Colonic mucosa (tissue), 4 donors: ENCODE results near the gene MUC12. TPM values are rescaled to one million over a fixed set of nuclear protein-coding genes. Genes with fewer than 3 reads are reported as not detected.

ENCODE experiments used
- DNase-seq: peaks from one replicate; pipeline ENCODE4 v3.0.0-alpha.2; 2020
- H3K27ac ChIP-seq: fragments of 200-600 bp; one replicate; pipeline ENCODE4 v1.8.0; 2021
- H3K27me3 ChIP-seq: fragments of 200-600 bp; one replicate; pipeline ENCODE4 v1.8.0; 2021
- H3K36me3 ChIP-seq: fragments of 200-600 bp; one replicate; pipeline ENCODE4 v1.8.0; 2021
- H3K4me1 ChIP-seq: fragments of 200-600 bp; one replicate; pipeline ENCODE4 v1.8.0; 2021; ENCODE audit warnings: mild to moderate bottlenecking
- H3K4me3 ChIP-seq: fragments of 200-600 bp; one replicate; pipeline ENCODE4 v1.8.0; 2021
- H3K9ac ChIP-seq, 2 donors: one replicate each; pipeline ENCODE4 v1.7.0; 2013; ENCODE audit warnings: control low read depth in 2 of 2, low read depth in 2 of 2, low read length in 2 of 2
- H3K9me3 ChIP-seq: fragments of 200-600 bp; one replicate; pipeline ENCODE4 v1.8.0; 2021
- CTCF ChIP-seq: fragments of 200-600 bp; IDR thresholded peaks from one replicate; pipeline ENCODE4 v1.8.0; 2022; ENCODE audit warnings: antibody characterized with exemption, mild to moderate bottlenecking
- intact Hi-C: fragments of 100-400 bp; cut with DNase I; formaldehyde crosslinking; loops from one replicate; pipeline ENCODE4 v1.14.1; 2022
- total RNA-seq, 2 donors: library from RNA; stranded (reverse); fragmentation: NEBNext Ultra II Directional in 1 of 2; extraction: Animal tissue kit (Norgen Biotek cat#: 25700) in 1 of 2; gene quantifications; one replicate each; pipeline ENCODE4 v1.2.1, GENCODE V29; 2021
- donor health status: healthy.
- donor health status: DM: no; HTN: no; CAD: no.
- donor health status: DM: no; HTN: no; CAD: no.

The MUC12 gene
- total RNA-seq, 2 donors from 2014 or later: 331 to 542 TPM

DNA sequence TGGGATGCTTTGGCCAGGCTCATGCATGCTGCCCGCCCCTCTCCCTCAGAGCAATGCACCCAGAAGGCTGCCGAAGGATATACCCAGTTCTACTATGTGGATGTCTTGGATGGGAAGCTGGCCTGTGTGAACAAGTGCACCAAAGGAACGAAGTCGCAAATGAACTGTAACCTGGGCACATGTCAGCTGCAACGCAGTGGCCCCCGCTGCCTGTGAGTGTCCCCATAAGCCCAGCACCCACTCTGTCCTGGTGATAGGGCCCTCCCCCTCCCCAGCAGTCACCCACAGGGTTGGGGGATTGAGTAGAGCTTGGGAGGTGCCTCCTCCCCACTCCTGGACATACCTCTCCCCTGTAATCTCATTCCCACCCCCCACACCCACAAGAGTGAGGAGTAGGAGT is 43.6 kb downstream of the MUC12 start:
- no peak for TF ChIP-seq CTCF
- H3K4me3 ChIP-seq: no peak overlapping the region
- H3K27me3 ChIP-seq: no peaks in the 10 kb centered on the region
- intact Hi-C loops: no loop called here
- peaks cover 6% of the 10 kb centered on the region for H3K36me3 ChIP-seq
- H3K9ac ChIP-seq: no peak overlapping the region
- H3K27ac ChIP-seq: no peak overlapping the region
- H3K9me3 ChIP-seq: no peaks in the 10 kb centered on the region
- DNase-seq: no peak
- H3K4me1 ChIP-seq: no peaks in the 10 kb centered on the region

DNA sequence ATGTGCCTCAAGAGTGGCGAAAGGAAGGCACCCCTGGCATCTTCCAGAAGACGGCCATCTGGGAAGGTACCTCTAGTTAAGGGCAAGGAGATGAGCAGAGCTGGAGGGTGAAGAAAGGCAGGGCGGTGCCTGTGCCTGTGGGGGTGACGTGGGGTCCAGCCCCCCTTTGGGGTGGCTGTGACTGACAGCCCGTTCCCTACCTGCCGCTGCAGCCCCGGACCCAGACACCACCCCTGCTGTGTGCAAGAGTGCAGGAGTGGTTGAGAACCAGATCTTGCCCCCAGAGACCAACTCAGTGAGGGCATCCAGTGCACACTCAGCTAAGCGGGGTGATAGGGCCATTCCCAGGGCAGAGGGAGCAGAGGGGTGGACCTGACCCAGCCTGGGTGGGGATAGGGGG is 46.3 kb downstream of the MUC12 start:
- intact Hi-C loops: no loop called here
- Histone ChIP-seq H3K4me3 (no peak overlapping the region), H3K9ac (no peak overlapping the region), H3K27me3 (no peaks in the 10 kb centered on the region), H3K4me1 (no peaks in the 10 kb centered on the region), H3K9me3 (no peaks in the 10 kb centered on the region), H3K36me3 (peaks cover 6% of the 10 kb centered on the region), H3K27ac (no peak overlapping the region)
- TF ChIP-seq CTCF: no peak
- no peak for DNase-seq

DNA sequence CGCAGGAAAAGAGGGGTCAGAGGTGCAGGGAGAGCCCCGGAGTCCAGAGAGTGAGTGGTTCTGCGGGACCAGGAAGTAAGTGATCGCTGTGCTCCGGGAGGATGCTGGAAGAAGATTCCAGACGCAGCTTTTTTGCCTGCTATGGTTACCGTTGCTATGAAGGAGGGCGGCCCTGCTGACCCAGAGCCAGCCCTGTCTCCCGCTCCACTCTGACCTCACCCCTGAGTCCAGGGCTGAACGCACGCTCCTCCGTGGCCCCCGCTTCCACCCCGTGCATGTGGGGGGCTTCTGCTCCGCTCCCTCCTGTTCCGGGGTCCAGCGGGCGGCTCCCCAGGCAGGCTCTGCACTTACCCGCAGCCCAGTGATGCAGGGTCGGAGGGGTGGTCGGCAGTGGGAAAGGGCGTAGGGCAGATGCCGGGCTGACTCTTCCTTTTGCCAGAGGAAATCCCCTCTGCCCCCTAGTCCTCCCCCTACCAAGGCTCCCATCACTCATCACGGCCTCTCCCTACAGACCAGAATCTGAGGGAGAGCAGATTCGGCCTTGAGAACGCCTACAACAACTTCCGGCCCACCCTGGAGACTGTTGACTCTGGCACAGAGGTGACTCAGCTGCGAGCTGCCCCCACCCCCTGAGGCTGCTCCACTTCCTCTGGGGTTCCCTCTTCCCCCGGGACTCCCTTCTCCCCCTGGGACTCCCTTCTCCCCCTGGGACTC is 47.9 kb downstream of the MUC12 start:
- peak overlapping the region; percentile 76 for H3K27ac ChIP-seq
- DNase-seq: peak; percentile 68
- no peaks in the 10 kb centered on the region for H3K4me1 ChIP-seq
- no peak for TF ChIP-seq CTCF
- H3K36me3 ChIP-seq: peaks cover 6% of the 10 kb centered on the region
- intact Hi-C loops: no loop called here
- H3K4me3 ChIP-seq: peak overlapping the region; percentile 40
- no peaks in the 10 kb centered on the region for H3K27me3 ChIP-seq
- H3K9ac ChIP-seq: peak overlapping the region; percentile 58 to 61
- no peaks in the 10 kb centered on the region for H3K9me3 ChIP-seq

- TF ChIP-seq CTCF: no peak
- intact Hi-C loops: no loop called here
- Histone ChIP-seq H3K36me3 (peaks cover 4% of the 10 kb centered on the region), H3K27me3 (no peaks in the 10 kb centered on the region), H3K9ac (no peak overlapping the region), H3K27ac (no peak overlapping the region), H3K9me3 (no peaks in the 10 kb centered on the region), H3K4me3 (no peak overlapping the region), H3K4me1 (no peaks in the 10 kb centered on the region)
- no peak for DNase-seq
Measured at GRCh38 chr7:101018271-101019167, 49.2 kb downstream of the MUC12 start.

DNA sequence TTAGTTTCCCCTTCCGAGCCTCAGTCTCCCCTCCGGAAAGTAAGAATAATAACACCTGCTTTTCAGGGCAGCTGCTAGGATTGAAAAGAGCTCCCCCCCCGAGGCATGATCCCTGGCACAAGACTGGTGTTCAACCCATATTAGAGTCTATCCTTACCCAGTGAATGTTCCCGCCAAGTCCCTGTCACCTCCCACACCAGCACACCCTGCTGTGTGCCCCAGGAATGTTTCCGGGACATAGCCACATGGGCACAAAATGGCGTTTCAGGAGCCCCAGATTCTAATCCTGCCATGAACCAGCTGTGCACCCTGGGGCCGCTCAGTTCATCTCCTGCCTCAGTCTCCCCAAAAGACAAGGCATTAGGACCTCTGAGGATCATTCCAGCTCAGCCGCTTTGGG is 51.1 kb downstream of the MUC12 start:
- Histone ChIP-seq H3K27ac (no peak overlapping the region), H3K36me3 (no peaks in the 10 kb centered on the region), H3K9me3 (no peaks in the 10 kb centered on the region), H3K27me3 (no peaks in the 10 kb centered on the region), H3K4me3 (no peak overlapping the region), H3K9ac (no peak overlapping the region), H3K4me1 (no peaks in the 10 kb centered on the region)
- intact Hi-C loops: no loop called here
- no peak for DNase-seq
- TF ChIP-seq CTCF: no peak
